PFSK-1 (cell line): Measurements from ENCODE around the gene NCOA5.

Experiments used
- FOXP2 ChIP-seq: optimal IDR thresholded peaks from 2 replicates; pipeline ENCODE3; 2011; ENCODE audit warnings: borderline replicate concordance, control low read depth, inconsistent platforms; ENCODE audit not compliant: insufficient read depth; ENCODE audit errors: extremely low read length, extremely low read depth
- POLR2AphosphoS5 ChIP-seq: IDR thresholded peaks from 2 replicates; pipeline ENCODE4 v1.6.1; 2012; ENCODE audit warnings: low read depth, mild to moderate bottlenecking, control low read depth, low read length, moderate library complexity
- REST ChIP-seq, 2 experiments: IDR thresholded peaks; 2 replicates each; pipeline versions ENCODE4 v1.6.1 to v1.8.0; 2011 to 2012; ENCODE audit warnings: low read depth in 2 of 2, low read length in 2 of 2, control low read depth in 1 of 2, inconsistent platforms in 1 of 2, mild to moderate bottlenecking in 1 of 2, moderate library complexity in 1 of 2; ENCODE audit not compliant: insufficient read depth in 1 of 2
- SIN3A ChIP-seq: IDR thresholded peaks from 2 replicates; pipeline ENCODE4 v1.6.1; 2012; ENCODE audit warnings: mild to moderate bottlenecking, low read length, moderate library complexity, borderline replicate concordance; ENCODE audit not compliant: insufficient read depth
- TAF1 ChIP-seq: IDR thresholded peaks from 2 replicates; pipeline ENCODE4 v1.6.1; 2012; ENCODE audit warnings: low read length, control low read depth, borderline replicate concordance; ENCODE audit not compliant: insufficient read depth

The NCOA5 gene

GRCh38 chr20:46129955-46130481 lies 40.3 kb upstream of the NCOA5 start:
- TF ChIP-seq POLR2AphosphoS5 (no peak), SIN3A (no peak), FOXP2 (no peak), REST (IDR thresholded peaks at IDR 0.05; ENCODE audit: insufficient read depth in 1 of 2, low read depth in 2 of 2, low read length in 2 of 2) (no peak), TAF1 (no peak)

GRCh38 chr20:46128310-46129151 lies 38.8 kb upstream of the NCOA5 start:
- no peak for TF ChIP-seq SIN3A
- TF ChIP-seq POLR2AphosphoS5 = no peak
- no peak for TF ChIP-seq REST (IDR thresholded peaks at IDR 0.05; ENCODE audit: insufficient read depth in 1 of 2, low read depth in 2 of 2, low read length in 2 of 2)

- TF ChIP-seq FOXP2 = no peak
- TF ChIP-seq REST (IDR thresholded peaks at IDR 0.05; ENCODE audit: insufficient read depth in 1 of 2, low read depth in 2 of 2, low read length in 2 of 2) = no peak
- no peak for TF ChIP-seq SIN3A
- TF ChIP-seq POLR2AphosphoS5 = no peak
- no peak for TF ChIP-seq TAF1
These were observed 37.7 kb upstream of the NCOA5 start for GRCh38 chr20:46127396-46128010.

- TF ChIP-seq SIN3A = no peak
- TF ChIP-seq POLR2AphosphoS5 = no peak
- TF ChIP-seq REST (IDR thresholded peaks at IDR 0.05; ENCODE audit: insufficient read depth in 1 of 2, low read depth in 2 of 2, low read length in 2 of 2) = no peak
- no peak for TF ChIP-seq TAF1
- TF ChIP-seq FOXP2 = no peak
These were observed 36.8 kb upstream of the NCOA5 start for GRCh38 chr20:46126440-46127056.
